Tibial nerve (tissue), 4 donors: ENCODE results near the gene NAB2.

Experiments used
- CTCF ChIP-seq, 5 experiments: fragments of 200-600 bp in 3 of 5; fragments of 450-650 bp in 2 of 5; sonication (generic) in 3 of 5; IDR thresholded peaks; one replicate each; pipeline ENCODE4 v1.5.1; 2016 to 2019; ENCODE audit warnings: antibody characterized with exemption in 5 of 5, mild to moderate bottlenecking in 3 of 5, moderate library complexity in 2 of 5
- EP300 ChIP-seq, 2 donors: sonication (generic); formaldehyde crosslinking; IDR thresholded peaks; one replicate each; pipeline ENCODE4 v1.6.1; 2017; ENCODE audit warnings: antibody characterized with exemption in 2 of 2, mild to moderate bottlenecking in 1 of 2

GRCh38 chr12:57097554-57097835 is 8.6 kb downstream of the NAB2 start:
- TF ChIP-seq CTCF (IDR thresholded peaks at IDR 0.05) (no peak), EP300 (IDR thresholded peaks at IDR 0.05) (no peak)
